Measurements from ENCODE around the gene RXRB. TPM values are rescaled to one million over a fixed set of nuclear protein-coding genes. Genes with fewer than 3 reads are reported as not detected.

The RXRB gene
- total and polyA plus RNA-seq, 2 of the 13 experiments (the other 11 are each of a cell fraction or from before 2014, with no cell fraction given) = 26.7 to 55.7 TPM

DNA sequence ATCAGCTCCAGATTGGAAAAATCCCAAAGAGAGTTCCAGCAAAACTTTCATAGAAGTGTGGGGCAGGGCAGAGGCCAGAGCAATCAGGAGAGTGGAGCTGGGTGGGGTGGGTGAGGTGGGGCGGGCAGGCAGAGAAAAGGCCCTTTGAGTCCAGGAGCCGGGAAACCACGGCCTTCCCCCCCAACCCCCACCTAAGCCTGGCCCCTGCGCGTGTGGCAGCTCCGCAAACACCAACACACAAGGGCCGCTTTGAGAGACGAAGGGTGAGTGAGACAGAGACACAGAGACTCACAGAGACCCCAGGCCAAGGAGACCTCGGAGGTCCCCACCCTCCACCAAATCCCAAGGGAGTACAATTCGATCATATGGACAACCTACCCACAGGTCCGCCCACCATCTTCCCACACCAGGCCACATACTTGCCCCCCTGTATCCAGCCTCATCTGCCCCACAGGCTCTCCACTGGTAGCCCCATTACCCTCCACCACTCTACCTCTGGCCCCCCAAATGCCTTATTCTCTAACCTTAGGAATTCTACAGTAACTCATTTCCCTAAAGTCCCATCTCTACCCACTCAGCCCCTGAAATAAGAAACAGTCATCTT is 9.9 kb downstream of the RXRB start (continued):
- TF ChIP-seq, protein P1, sequence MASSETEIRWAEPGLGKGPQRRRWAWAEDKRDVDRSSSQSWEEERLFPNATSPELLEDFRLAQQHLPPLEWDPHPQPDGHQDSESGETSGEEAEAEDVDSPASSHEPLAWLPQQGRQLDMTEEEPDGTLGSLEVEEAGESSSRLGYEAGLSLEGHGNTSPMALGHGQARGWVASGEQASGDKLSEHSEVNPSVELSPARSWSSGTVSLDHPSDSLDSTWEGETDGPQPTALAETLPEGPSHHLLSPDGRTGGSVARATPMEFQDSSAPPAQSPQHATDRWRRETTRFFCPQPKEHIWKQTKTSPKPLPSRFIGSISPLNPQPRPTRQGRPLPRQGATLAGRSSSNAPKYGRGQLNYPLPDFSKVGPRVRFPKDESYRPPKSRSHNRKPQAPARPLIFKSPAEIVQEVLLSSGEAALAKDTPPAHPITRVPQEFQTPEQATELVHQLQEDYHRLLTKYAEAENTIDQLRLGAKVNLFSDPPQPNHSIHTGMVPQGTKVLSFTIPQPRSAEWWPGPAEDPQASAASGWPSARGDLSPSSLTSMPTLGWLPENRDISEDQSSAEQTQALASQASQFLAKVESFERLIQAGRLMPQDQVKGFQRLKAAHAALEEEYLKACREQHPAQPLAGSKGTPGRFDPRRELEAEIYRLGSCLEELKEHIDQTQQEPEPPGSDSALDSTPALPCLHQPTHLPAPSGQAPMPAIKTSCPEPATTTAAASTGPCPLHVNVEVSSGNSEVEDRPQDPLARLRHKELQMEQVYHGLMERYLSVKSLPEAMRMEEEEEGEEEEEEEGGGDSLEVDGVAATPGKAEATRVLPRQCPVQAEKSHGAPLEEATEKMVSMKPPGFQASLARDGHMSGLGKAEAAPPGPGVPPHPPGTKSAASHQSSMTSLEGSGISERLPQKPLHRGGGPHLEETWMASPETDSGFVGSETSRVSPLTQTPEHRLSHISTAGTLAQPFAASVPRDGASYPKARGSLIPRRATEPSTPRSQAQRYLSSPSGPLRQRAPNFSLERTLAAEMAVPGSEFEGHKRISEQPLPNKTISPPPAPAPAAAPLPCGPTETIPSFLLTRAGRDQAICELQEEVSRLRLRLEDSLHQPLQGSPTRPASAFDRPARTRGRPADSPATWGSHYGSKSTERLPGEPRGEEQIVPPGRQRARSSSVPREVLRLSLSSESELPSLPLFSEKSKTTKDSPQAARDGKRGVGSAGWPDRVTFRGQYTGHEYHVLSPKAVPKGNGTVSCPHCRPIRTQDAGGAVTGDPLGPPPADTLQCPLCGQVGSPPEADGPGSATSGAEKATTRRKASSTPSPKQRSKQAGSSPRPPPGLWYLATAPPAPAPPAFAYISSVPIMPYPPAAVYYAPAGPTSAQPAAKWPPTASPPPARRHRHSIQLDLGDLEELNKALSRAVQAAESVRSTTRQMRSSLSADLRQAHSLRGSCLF (CRISPR knock-in tag; IDR thresholded peaks at IDR 0.05; ENCODE audit: borderline replicate concordance) = no peak
- TF ChIP-seq ZNF235 (CRISPR knock-in tag; IDR thresholded peaks at IDR 0.05; ENCODE audit: borderline replicate concordance) = no peak
- TF ChIP-seq SP5 (CRISPR knock-in tag; IDR thresholded peaks at IDR 0.05; ENCODE audit: borderline replicate concordance, low read depth) = no peak
- TF ChIP-seq, protein P2, sequence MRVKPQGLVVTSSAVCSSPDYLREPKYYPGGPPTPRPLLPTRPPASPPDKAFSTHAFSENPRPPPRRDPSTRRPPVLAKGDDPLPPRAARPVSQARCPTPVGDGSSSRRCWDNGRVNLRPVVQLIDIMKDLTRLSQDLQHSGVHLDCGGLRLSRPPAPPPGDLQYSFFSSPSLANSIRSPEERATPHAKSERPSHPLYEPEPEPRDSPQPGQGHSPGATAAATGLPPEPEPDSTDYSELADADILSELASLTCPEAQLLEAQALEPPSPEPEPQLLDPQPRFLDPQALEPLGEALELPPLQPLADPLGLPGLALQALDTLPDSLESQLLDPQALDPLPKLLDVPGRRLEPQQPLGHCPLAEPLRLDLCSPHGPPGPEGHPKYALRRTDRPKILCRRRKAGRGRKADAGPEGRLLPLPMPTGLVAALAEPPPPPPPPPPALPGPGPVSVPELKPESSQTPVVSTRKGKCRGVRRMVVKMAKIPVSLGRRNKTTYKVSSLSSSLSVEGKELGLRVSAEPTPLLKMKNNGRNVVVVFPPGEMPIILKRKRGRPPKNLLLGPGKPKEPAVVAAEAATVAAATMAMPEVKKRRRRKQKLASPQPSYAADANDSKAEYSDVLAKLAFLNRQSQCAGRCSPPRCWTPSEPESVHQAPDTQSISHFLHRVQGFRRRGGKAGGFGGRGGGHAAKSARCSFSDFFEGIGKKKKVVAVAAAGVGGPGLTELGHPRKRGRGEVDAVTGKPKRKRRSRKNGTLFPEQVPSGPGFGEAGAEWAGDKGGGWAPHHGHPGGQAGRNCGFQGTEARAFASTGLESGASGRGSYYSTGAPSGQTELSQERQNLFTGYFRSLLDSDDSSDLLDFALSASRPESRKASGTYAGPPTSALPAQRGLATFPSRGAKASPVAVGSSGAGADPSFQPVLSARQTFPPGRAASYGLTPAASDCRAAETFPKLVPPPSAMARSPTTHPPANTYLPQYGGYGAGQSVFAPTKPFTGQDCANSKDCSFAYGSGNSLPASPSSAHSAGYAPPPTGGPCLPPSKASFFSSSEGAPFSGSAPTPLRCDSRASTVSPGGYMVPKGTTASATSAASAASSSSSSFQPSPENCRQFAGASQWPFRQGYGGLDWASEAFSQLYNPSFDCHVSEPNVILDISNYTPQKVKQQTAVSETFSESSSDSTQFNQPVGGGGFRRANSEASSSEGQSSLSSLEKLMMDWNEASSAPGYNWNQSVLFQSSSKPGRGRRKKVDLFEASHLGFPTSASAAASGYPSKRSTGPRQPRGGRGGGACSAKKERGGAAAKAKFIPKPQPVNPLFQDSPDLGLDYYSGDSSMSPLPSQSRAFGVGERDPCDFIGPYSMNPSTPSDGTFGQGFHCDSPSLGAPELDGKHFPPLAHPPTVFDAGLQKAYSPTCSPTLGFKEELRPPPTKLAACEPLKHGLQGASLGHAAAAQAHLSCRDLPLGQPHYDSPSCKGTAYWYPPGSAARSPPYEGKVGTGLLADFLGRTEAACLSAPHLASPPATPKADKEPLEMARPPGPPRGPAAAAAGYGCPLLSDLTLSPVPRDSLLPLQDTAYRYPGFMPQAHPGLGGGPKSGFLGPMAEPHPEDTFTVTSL (CRISPR knock-in tag; IDR thresholded peaks at IDR 0.05; ENCODE audit: borderline replicate concordance) = no peak
- no peak for TF ChIP-seq ZNF816 (CRISPR knock-in tag; IDR thresholded peaks at IDR 0.05; ENCODE audit: borderline replicate concordance)
- TF ChIP-seq, protein P3, sequence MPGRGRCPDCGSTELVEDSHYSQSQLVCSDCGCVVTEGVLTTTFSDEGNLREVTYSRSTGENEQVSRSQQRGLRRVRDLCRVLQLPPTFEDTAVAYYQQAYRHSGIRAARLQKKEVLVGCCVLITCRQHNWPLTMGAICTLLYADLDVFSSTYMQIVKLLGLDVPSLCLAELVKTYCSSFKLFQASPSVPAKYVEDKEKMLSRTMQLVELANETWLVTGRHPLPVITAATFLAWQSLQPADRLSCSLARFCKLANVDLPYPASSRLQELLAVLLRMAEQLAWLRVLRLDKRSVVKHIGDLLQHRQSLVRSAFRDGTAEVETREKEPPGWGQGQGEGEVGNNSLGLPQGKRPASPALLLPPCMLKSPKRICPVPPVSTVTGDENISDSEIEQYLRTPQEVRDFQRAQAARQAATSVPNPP (CRISPR knock-in tag; IDR thresholded peaks at IDR 0.05) = no peak
- TF ChIP-seq TOPORS (CRISPR knock-in tag; IDR thresholded peaks at IDR 0.05) = no peak
- TF ChIP-seq, protein P4, sequence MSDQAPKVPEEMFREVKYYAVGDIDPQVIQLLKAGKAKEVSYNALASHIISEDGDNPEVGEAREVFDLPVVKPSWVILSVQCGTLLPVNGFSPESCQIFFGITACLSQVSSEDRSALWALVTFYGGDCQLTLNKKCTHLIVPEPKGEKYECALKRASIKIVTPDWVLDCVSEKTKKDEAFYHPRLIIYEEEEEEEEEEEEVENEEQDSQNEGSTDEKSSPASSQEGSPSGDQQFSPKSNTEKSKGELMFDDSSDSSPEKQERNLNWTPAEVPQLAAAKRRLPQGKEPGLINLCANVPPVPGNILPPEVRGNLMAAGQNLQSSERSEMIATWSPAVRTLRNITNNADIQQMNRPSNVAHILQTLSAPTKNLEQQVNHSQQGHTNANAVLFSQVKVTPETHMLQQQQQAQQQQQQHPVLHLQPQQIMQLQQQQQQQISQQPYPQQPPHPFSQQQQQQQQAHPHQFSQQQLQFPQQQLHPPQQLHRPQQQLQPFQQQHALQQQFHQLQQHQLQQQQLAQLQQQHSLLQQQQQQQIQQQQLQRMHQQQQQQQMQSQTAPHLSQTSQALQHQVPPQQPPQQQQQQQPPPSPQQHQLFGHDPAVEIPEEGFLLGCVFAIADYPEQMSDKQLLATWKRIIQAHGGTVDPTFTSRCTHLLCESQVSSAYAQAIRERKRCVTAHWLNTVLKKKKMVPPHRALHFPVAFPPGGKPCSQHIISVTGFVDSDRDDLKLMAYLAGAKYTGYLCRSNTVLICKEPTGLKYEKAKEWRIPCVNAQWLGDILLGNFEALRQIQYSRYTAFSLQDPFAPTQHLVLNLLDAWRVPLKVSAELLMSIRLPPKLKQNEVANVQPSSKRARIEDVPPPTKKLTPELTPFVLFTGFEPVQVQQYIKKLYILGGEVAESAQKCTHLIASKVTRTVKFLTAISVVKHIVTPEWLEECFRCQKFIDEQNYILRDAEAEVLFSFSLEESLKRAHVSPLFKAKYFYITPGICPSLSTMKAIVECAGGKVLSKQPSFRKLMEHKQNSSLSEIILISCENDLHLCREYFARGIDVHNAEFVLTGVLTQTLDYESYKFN (CRISPR knock-in tag; conservative IDR thresholded peaks at IDR 0.05) = peak; percentile 37; the same call in 1 of the 2 replicates
- no peak for TF ChIP-seq ZBTB42 (CRISPR knock-in tag; IDR thresholded peaks at IDR 0.05)
